ENCODE results near the gene RNF186. TPM values are rescaled to one million over a fixed set of nuclear protein-coding genes. Genes with fewer than 3 reads are reported as not detected.

Gene RNF186
- polyA plus RNA-seq, 1 of the 3 experiments (the other 2 are of a cell fraction), result not detected

DNA sequence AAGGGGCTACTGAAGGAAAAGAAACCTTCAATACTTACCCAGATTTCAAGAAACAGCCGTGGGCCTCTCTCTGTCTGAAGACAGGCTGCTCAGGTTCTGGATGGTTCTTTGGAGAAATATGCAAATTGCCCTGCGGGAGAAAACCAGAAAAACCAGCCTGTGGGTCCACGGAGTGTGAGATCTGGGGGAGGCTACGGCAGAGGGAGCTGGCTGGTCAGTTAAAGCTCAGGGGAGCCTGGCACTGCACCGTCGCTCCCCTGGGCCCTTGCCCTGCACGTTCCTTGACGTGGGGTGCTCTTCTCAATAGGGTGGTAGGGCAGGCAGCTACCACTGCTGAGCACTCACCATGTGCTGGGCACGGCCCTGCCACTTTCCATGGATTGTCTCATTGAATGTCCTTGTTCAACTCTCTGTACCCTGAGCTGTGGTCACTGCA lies 28.1 kb downstream of the RNF186 start:
- H3K4me2 ChIP-seq, result no peak overlapping the region
- H2AFZ ChIP-seq (ENCODE audit: low read depth), result no peak overlapping the region
- no peak overlapping the region for H3K4me3 ChIP-seq (ENCODE audit: low read depth in 2 of 2, low read length in 1 of 2)
- H3F3A ChIP-seq (replicated peaks; ENCODE audit: insufficient read depth), result no peaks in the 10 kb centered on the region
- H3K4me1 ChIP-seq (ENCODE audit: control insufficient read depth in 1 of 2, insufficient read depth in 2 of 2, low read depth in 1 of 2, low read length in 1 of 2), result no peaks in the 10 kb centered on the region
- POLR2A ChIA-PET, result no interaction called here
- H3K9ac ChIP-seq, result no peak overlapping the region
- H3K9me2 ChIP-seq, result no peaks in the 10 kb centered on the region
- no peak for DNase-seq
- H4K20me1 ChIP-seq (ENCODE audit: insufficient read depth), result no peaks in the 10 kb centered on the region
- CTCF ChIA-PET, result interaction anchor here (0.9 to 1.8 kb wide), 3 partner anchors 71 to 365 kb away, joined by 3 to 7 read pairs (median 3); no protein-coding TSS in a partner anchor
- 93% methylated on average over 7 of the region's 9 CpGs for WGBS (ENCODE audit: low lambda C conversion rate)
- no peak overlapping the region for H3K27ac ChIP-seq (ENCODE audit: low read depth in 2 of 2, low read length in 1 of 2)
- H3K9me3 ChIP-seq, result no peaks in the 10 kb centered on the region
- H3K79me2 ChIP-seq (ENCODE audit: insufficient read depth), result no peaks in the 10 kb centered on the region
- H3K36me3 ChIP-seq (replicated peaks in 1 of 2; ENCODE audit: control insufficient read depth in 1 of 2, insufficient read depth in 2 of 2, low read length in 1 of 2), result no peaks in the 10 kb centered on the region
- H3K27me3 ChIP-seq (ENCODE audit: insufficient read depth), result no peaks in the 10 kb centered on the region
- TF ChIP-seq TEAD4 (IDR thresholded peaks at IDR 0.05; ENCODE audit: borderline replicate concordance, insufficient read depth) (no peak), SIN3A (IDR thresholded peaks at IDR 0.05; ENCODE audit: borderline replicate concordance, low read depth, low read length) (no peak), TCF12 (IDR thresholded peaks at IDR 0.05) (no peak), MXI1 (IDR thresholded peaks at IDR 0.05; ENCODE audit: low read depth, low read length) (no peak), FOXJ3 (CRISPR knock-in tag; IDR thresholded peaks at IDR 0.05) (no peak), EZH2phosphoT487 (IDR thresholded peaks at IDR 0.05; ENCODE audit: borderline replicate concordance, low read depth) (no peak), FOXM1 (IDR thresholded peaks at IDR 0.05; ENCODE audit: low read depth) (no peak), GABPA (IDR thresholded peaks at IDR 0.05; ENCODE audit: low read depth) (no peak), EP300 (IDR thresholded peaks at IDR 0.05; ENCODE audit: borderline replicate concordance in 1 of 2, low read depth in 1 of 2, low read length in 1 of 2) (no peak), YY1 (IDR thresholded peaks at IDR 0.05; ENCODE audit: low read depth) (no peak), JUND (IDR thresholded peaks at IDR 0.05) (no peak), SMC3 (IDR thresholded peaks at IDR 0.05; ENCODE audit: low read depth, low read length) (no peak), CHD2 (IDR thresholded peaks at IDR 0.05; ENCODE audit: low read length, partially characterized antibody) (no peak), GATA2 (CRISPR knock-in tag; IDR thresholded peaks at IDR 0.05) (no peak), TAF1 (IDR thresholded peaks at IDR 0.05; ENCODE audit: borderline replicate concordance, low read depth, low read length) (no peak), ELF1 (IDR thresholded peaks at IDR 0.05) (no peak)
- TF ChIP-seq, protein P1, sequence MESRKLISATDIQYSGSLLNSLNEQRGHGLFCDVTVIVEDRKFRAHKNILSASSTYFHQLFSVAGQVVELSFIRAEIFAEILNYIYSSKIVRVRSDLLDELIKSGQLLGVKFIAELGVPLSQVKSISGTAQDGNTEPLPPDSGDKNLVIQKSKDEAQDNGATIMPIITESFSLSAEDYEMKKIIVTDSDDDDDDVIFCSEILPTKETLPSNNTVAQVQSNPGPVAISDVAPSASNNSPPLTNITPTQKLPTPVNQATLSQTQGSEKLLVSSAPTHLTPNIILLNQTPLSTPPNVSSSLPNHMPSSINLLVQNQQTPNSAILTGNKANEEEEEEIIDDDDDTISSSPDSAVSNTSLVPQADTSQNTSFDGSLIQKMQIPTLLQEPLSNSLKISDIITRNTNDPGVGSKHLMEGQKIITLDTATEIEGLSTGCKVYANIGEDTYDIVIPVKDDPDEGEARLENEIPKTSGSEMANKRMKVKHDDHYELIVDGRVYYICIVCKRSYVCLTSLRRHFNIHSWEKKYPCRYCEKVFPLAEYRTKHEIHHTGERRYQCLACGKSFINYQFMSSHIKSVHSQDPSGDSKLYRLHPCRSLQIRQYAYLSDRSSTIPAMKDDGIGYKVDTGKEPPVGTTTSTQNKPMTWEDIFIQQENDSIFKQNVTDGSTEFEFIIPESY (IDR thresholded peaks at IDR 0.05; ENCODE audit: borderline replicate concordance, low read depth), result no peak

DNA sequence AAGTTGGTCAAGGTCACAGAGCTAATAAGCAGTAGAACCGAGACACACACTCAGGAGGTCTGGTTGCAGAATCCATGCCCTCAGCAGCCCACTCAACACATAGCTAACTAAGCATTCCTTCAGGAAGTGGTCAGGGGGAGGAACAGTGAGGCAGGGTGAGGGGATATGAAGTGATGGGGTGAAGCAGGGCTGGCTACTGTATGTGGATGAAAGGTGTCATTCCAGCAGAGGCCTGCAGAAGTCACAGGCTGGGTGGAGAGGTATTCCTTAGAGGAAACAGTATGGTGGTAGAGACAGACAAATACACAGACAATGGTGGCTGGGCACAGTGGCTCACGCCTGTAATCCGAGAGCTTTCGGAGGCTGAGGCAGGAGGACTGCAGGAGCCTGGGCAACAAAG lies 29.4 kb downstream of the RNF186 start:
- H3K4me3 ChIP-seq (ENCODE audit: low read depth in 2 of 2, low read length in 1 of 2), result no peak overlapping the region
- no peaks in the 10 kb centered on the region for H3K4me1 ChIP-seq (ENCODE audit: control insufficient read depth in 1 of 2, insufficient read depth in 2 of 2, low read depth in 1 of 2, low read length in 1 of 2)
- H3K27ac ChIP-seq (ENCODE audit: low read depth in 2 of 2, low read length in 1 of 2), result no peak overlapping the region
- H3K27me3 ChIP-seq (ENCODE audit: insufficient read depth), result no peaks in the 10 kb centered on the region
- ChIA-PET CTCF (interaction anchor here (1.3 kb wide), 2 partner anchors 20 to 24 kb away, joined by 4 to 8 read pairs; no protein-coding TSS in a partner anchor), POLR2A (no interaction called here)
- 70% methylated on average over 4 of the region's 4 CpGs for WGBS (ENCODE audit: low lambda C conversion rate)
- no peaks in the 10 kb centered on the region for H3K79me2 ChIP-seq (ENCODE audit: insufficient read depth)
- H2AFZ ChIP-seq (ENCODE audit: low read depth), result no peak overlapping the region
- no peak overlapping the region for H3K4me2 ChIP-seq
- DNase-seq, result no peak
- no peaks in the 10 kb centered on the region for H3K9me2 ChIP-seq
- no peaks in the 10 kb centered on the region for H3K36me3 ChIP-seq (replicated peaks in 1 of 2; ENCODE audit: control insufficient read depth in 1 of 2, insufficient read depth in 2 of 2, low read length in 1 of 2)
- H3K9ac ChIP-seq, result no peak overlapping the region
- no peaks in the 10 kb centered on the region for H3K9me3 ChIP-seq
- no peaks in the 10 kb centered on the region for H3F3A ChIP-seq (replicated peaks; ENCODE audit: insufficient read depth)
- no peaks in the 10 kb centered on the region for H4K20me1 ChIP-seq (ENCODE audit: insufficient read depth)
- TF ChIP-seq, protein P2, sequence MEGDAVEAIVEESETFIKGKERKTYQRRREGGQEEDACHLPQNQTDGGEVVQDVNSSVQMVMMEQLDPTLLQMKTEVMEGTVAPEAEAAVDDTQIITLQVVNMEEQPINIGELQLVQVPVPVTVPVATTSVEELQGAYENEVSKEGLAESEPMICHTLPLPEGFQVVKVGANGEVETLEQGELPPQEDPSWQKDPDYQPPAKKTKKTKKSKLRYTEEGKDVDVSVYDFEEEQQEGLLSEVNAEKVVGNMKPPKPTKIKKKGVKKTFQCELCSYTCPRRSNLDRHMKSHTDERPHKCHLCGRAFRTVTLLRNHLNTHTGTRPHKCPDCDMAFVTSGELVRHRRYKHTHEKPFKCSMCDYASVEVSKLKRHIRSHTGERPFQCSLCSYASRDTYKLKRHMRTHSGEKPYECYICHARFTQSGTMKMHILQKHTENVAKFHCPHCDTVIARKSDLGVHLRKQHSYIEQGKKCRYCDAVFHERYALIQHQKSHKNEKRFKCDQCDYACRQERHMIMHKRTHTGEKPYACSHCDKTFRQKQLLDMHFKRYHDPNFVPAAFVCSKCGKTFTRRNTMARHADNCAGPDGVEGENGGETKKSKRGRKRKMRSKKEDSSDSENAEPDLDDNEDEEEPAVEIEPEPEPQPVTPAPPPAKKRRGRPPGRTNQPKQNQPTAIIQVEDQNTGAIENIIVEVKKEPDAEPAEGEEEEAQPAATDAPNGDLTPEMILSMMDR (IDR thresholded peaks at IDR 0.05), result no peak
- TF ChIP-seq RCOR1 (IDR thresholded peaks at IDR 0.05; ENCODE audit: low read length) (no peak), YY1 (IDR thresholded peaks at IDR 0.05; ENCODE audit: low read depth) (no peak), FOXJ3 (CRISPR knock-in tag; IDR thresholded peaks at IDR 0.05) (no peak), SIN3A (IDR thresholded peaks at IDR 0.05; ENCODE audit: borderline replicate concordance, low read depth, low read length) (no peak), POLR2AphosphoS5 (IDR thresholded peaks at IDR 0.05; ENCODE audit: low read depth, low read length) (no peak), TEAD4 (IDR thresholded peaks at IDR 0.05; ENCODE audit: borderline replicate concordance, insufficient read depth) (no peak), EP300 (IDR thresholded peaks at IDR 0.05; ENCODE audit: borderline replicate concordance in 1 of 2, low read depth in 1 of 2, low read length in 1 of 2) (no peak), GATA2 (CRISPR knock-in tag; IDR thresholded peaks at IDR 0.05) (no peak), JUND (IDR thresholded peaks at IDR 0.05) (no peak), RXRA (IDR thresholded peaks at IDR 0.05; ENCODE audit: borderline replicate concordance, low read depth) (no peak), FOSL2 (IDR thresholded peaks at IDR 0.05; ENCODE audit: borderline replicate concordance, low read depth) (no peak), EZH2phosphoT487 (IDR thresholded peaks at IDR 0.05; ENCODE audit: borderline replicate concordance, low read depth) (no peak)
- TF ChIP-seq, protein P1 (IDR thresholded peaks at IDR 0.05; ENCODE audit: borderline replicate concordance, low read depth), result no peak

Data from SK-N-SH (cell line).